Spleen (tissue), 11 donors: ENCODE data around the gene IKZF3. TPM values are rescaled to one million over a fixed set of nuclear protein-coding genes. Genes with fewer than 3 reads are reported as not detected.
A peak's percentile ranks its signal among the peaks of the same experiment; 100 is the strongest.
"Not testable (repeated sequence)": the region's sequence is repeated elsewhere in the genome, so short reads cannot be mapped to it uniquely, and the experiment has no call there.

Experiments
- DNase-seq: peaks from one replicate; pipeline ENCODE4 v3.0.0-alpha.2; 2020
- H3K27ac ChIP-seq, 8 donors: fragments of 200-600 bp; sonication (generic) in 7 of 8; 1 replicate in 4 of 8; 2 replicates in 4 of 8; pipeline versions ENCODE4 v1.5.0 to v1.8.0; 2016 to 2021; ENCODE audit warnings: inconsistent platforms in 4 of 8, mild to moderate bottlenecking in 4 of 8, moderate library complexity in 1 of 8
- H3K27me3 ChIP-seq, 7 donors: fragments of 200-600 bp; sonication (generic) in 6 of 7; replicated peaks in 1 of 7; 1 replicate in 4 of 7; 2 replicates in 3 of 7; pipeline versions ENCODE4 v1.5.0 to v1.8.0; 2016 to 2021; ENCODE audit warnings: inconsistent platforms in 3 of 7, mild to moderate bottlenecking in 1 of 7
- H3K36me3 ChIP-seq, 6 donors: fragments of 200-600 bp; sonication (generic) in 5 of 6; 1 replicate in 4 of 6; 2 replicates in 2 of 6; pipeline versions ENCODE4 v1.5.0 to v1.8.0; 2016 to 2021; ENCODE audit warnings: inconsistent platforms in 2 of 6
- H3K4me1 ChIP-seq, 6 donors: fragments of 200-600 bp; sonication (generic) in 5 of 6; 1 replicate in 3 of 6; 2 replicates in 3 of 6; pipeline versions ENCODE4 v1.5.0 to v1.8.0; 2016 to 2021; ENCODE audit warnings: inconsistent platforms in 3 of 6
- H3K4me3 ChIP-seq, 8 donors: fragments of 200-600 bp; sonication (generic) in 7 of 8; 1 replicate in 4 of 8; 2 replicates in 4 of 8; pipeline versions ENCODE4 v1.5.0 to v1.8.0; 2016 to 2021; ENCODE audit warnings: inconsistent platforms in 4 of 8, mild to moderate bottlenecking in 4 of 8, moderate library complexity in 2 of 8
- H3K9me3 ChIP-seq, 8 donors: fragments of 200-600 bp; sonication (generic) in 7 of 8; 1 replicate in 4 of 8; 2 replicates in 4 of 8; pipeline versions ENCODE4 v1.5.0 to v1.8.0; 2016 to 2021; ENCODE audit warnings: inconsistent platforms in 4 of 8
- POLR2A ChIP-seq, 3 donors: fragments of 450-650 bp; IDR thresholded peaks; one replicate each; pipeline ENCODE4 v1.5.1; 2017; ENCODE audit warnings: antibody characterized with exemption in 3 of 3, mild to moderate bottlenecking in 1 of 3
- POLR2AphosphoS5 ChIP-seq, 3 donors: sonication (generic); formaldehyde crosslinking; IDR thresholded peaks; one replicate each; pipeline ENCODE4 v1.5.1; 2017; ENCODE audit warnings: antibody characterized with exemption in 3 of 3
- WGBS, 5 donors: extraction: QIAGEN DNeasy Blood & Tissue Kit in 3 of 5; methylation state at CpG; one replicate each; pipeline versions ENCODE4 v1.1.5 to v1.1.7; 2013 to 2018; 5-methylcytosine and 5-hydroxymethylcytosine counted together
- intact Hi-C: fragments of 100-400 bp; cut with DNase I; formaldehyde crosslinking; loops from one replicate; pipeline ENCODE4 v1.15.0; 2023; ENCODE audit warnings: low total_unique reads
- polyA plus RNA-seq, 3 donors: library from polyadenylated mRNA; stranded (reverse); fragments of 200-250 nt; gene quantifications; one replicate each; pipeline ENCODE4 v1.2.1, GENCODE V29; 2013
- total RNA-seq, 7 donors: library from RNA; depleted of rRNA in 3 of 7; stranded (reverse); fragments of >200 nt in 3 of 7; fragmentation: NEBNext Ultra II Directional in 4 of 7; extraction: Animal tissue kit (Norgen Biotek cat#: 25700) in 4 of 7; gene quantifications; one replicate each; pipeline versions ENCODE4 v1.1.0 to v1.2.1, GENCODE V29; 2016 to 2021
- TF ChIP-seq, protein P1 (sequence below), 11 experiments: fragments of 200-600 bp in 7 of 11; fragments of 450-650 bp in 4 of 11; sonication (generic) in 4 of 11; IDR thresholded peaks in 8 of 11; conservative IDR thresholded peaks in 3 of 11; 1 replicate in 7 of 11; 2 replicates in 4 of 11; pipeline versions ENCODE4 v1.4.0 to v1.8.0; 2016 to 2021; ENCODE audit warnings: antibody characterized with exemption in 11 of 11, inconsistent platforms in 4 of 11, mild to moderate bottlenecking in 1 of 11
- donor health status: healthy with polysubstance abuse.
- donor health status: DM: no; HTN: no; CAD: no; lungs with moderate emphysema.
- donor health status: DM: no; HTN: no; CAD: no.
- donor health status: Bipolar disorder and iron deficiency.
- donor health status: healthy.
- donor health status: DM: no; HTN: no; CAD: no.
- donor health status: DM: yes; HTN: yes; CAD: no.

The IKZF3 gene
- total and polyA plus RNA-seq, 10 donors: 17.5 to 132 (median 84.1) TPM

DNA sequence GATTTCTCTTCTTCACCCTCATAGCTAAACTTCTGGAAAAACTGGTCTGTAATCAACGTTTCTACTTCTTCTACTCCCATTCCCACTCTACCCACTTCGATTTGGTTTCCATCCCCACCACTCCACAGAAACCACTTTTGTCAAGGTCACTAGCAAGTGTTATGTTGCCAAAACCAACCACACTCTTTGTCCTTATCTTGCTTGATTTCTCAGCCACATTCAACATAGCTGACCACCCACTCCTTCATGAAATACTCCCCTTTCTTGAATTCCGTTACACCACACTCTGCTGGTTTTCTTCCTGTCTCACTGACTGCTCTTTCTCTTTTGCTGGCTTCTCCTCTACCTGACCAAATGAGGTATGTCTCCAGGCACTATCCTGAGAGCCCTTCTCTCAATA is 11.9 kb downstream of the IKZF3 start:
- 36 to 48% (median 44%) methylated on average over 3 of the region's 3 CpGs for WGBS, 5 donors

DNA sequence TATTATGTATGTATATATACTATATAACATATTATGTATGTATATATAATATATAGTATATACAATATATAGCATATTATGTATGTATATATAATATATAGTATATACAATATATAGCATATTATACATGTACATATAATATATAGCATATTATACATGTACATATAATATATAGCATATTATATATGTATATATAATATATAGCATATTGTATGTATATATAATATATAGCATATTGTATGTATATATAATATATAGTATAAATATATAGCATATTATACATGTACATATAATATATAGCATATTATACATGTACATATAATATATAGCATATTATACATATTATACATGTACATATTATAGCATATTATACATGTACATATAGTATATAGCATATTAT is 13.9 kb downstream of the IKZF3 start:
- H3K27me3 ChIP-seq, DNase-seq, H3K9me3 ChIP-seq, intact Hi-C loops, H3K27ac ChIP-seq, H3K4me3 ChIP-seq: not testable (repeated sequence)
- H3K4me1 ChIP-seq: peaks cover 4 to 85% (median 60%) of the 10 kb centered on the region in 6 donors
- peaks cover 0 to 15% (median 0%) of the 10 kb centered on the region in 6 donors for H3K36me3 ChIP-seq

More for the DNA sequence above, 11.9 kb downstream of the IKZF3 start:
- Histone ChIP-seq H3K27me3 (no peaks in the 10 kb centered on the region), H3K36me3 (peaks cover 0 to 10% (median 0%) of the 10 kb centered on the region in 6 donors), H3K9me3 (no peaks in the 10 kb centered on the region), H3K4me3 (no peak overlapping the region), H3K27ac (peak overlapping the region in 4 of 8 donors; percentile 34 to 74 (median 39)), H3K4me1 (peaks cover 4 to 87% (median 66%) of the 10 kb centered on the region in 6 donors)
- intact Hi-C loops: no loop called here
- no peak for TF ChIP-seq POLR2AphosphoS5 (IDR thresholded peaks at IDR 0.05)
- no peak for TF ChIP-seq POLR2A (IDR thresholded peaks at IDR 0.05)
- TF ChIP-seq, protein P1, sequence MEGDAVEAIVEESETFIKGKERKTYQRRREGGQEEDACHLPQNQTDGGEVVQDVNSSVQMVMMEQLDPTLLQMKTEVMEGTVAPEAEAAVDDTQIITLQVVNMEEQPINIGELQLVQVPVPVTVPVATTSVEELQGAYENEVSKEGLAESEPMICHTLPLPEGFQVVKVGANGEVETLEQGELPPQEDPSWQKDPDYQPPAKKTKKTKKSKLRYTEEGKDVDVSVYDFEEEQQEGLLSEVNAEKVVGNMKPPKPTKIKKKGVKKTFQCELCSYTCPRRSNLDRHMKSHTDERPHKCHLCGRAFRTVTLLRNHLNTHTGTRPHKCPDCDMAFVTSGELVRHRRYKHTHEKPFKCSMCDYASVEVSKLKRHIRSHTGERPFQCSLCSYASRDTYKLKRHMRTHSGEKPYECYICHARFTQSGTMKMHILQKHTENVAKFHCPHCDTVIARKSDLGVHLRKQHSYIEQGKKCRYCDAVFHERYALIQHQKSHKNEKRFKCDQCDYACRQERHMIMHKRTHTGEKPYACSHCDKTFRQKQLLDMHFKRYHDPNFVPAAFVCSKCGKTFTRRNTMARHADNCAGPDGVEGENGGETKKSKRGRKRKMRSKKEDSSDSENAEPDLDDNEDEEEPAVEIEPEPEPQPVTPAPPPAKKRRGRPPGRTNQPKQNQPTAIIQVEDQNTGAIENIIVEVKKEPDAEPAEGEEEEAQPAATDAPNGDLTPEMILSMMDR (IDR thresholded peaks at IDR 0.05 in 8 of 11, conservative IDR thresholded peaks at IDR 0.05 in 3 of 11): no peak
- no peak for DNase-seq

DNA sequence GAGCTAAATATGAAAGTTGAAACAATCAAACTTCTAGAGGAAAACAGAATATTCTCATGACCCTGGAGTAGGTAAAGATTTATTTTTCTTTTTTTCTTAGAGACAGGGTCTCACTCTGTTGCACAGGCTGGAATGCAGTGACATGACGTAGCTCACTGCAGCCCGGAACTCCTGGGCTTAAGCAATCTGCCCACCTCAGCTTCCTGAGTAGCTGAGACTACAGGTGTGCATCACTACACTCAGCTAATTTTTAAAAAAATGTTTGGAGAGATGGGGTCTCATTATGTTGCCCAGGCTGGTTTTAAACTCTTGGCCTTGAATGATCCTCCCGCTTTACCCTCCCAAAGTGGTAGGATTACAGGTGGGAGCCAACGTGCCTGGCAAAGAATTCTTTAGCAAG is 15.5 kb downstream of the IKZF3 start:
- Histone ChIP-seq H3K36me3 (peaks cover 0 to 15% (median 0%) of the 10 kb centered on the region in 6 donors), H3K27ac (peak overlapping the region in 4 of 8 donors; percentile 8 to 49 (median 28)), H3K4me3 (peak overlapping the region in 1 of 8 donors; percentile 2), H3K4me1 (peaks cover 8 to 85% (median 57%) of the 10 kb centered on the region in 6 donors), H3K9me3 (no peaks in the 10 kb centered on the region), H3K27me3 (no peaks in the 10 kb centered on the region)
- intact Hi-C loops: no loop called here
- 55 to 64% (median 60%) methylated on average over 4 of the region's 4 CpGs for WGBS, 5 donors
- TF ChIP-seq, protein P1 (IDR thresholded peaks at IDR 0.05 in 8 of 11, conservative IDR thresholded peaks at IDR 0.05 in 3 of 11): no peak
- TF ChIP-seq POLR2AphosphoS5 (IDR thresholded peaks at IDR 0.05): no peak
- TF ChIP-seq POLR2A (IDR thresholded peaks at IDR 0.05): no peak
- no peak for DNase-seq

DNA sequence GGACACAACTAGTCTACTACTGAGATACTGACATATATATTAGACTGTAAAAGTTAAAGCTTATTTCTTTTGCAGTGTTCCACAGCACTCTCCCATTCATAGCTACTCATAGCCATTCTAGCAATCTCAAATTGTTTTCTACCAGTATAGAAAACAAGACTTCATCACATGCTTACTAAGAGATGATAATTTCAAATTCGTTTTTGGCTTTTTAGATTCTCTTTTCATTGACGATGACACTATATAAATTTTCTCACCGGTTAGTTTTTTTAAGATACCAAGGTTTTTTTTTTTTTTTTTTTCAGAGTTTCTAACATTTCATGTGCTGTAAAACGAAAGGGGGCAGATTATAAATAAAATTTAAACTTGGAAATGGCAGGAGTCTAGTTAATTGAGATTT is 17.9 kb downstream of the IKZF3 start:
- 69 to 75% (median 72%) methylated on average over 4 of the region's 4 CpGs for WGBS, 5 donors

More for the DNA sequence above, 17.9 kb downstream of the IKZF3 start:
- H3K4me3 ChIP-seq: no peak overlapping the region
- no peaks in the 10 kb centered on the region for H3K27me3 ChIP-seq
- no peaks in the 10 kb centered on the region for H3K9me3 ChIP-seq
- H3K4me1 ChIP-seq: peaks cover 8 to 85% (median 44%) of the 10 kb centered on the region in 6 donors
- intact Hi-C loops: no loop called here
- H3K36me3 ChIP-seq: peaks cover 0 to 17% (median 0%) of the 10 kb centered on the region in 6 donors
- DNase-seq: no peak
- H3K27ac ChIP-seq: no peak overlapping the region
- no peak for TF ChIP-seq POLR2AphosphoS5 (IDR thresholded peaks at IDR 0.05)
- TF ChIP-seq, protein P1 (IDR thresholded peaks at IDR 0.05 in 8 of 11, conservative IDR thresholded peaks at IDR 0.05 in 3 of 11): no peak
- no peak for TF ChIP-seq POLR2A (IDR thresholded peaks at IDR 0.05)
